ENCODE results near the gene RBFA.

DNA sequence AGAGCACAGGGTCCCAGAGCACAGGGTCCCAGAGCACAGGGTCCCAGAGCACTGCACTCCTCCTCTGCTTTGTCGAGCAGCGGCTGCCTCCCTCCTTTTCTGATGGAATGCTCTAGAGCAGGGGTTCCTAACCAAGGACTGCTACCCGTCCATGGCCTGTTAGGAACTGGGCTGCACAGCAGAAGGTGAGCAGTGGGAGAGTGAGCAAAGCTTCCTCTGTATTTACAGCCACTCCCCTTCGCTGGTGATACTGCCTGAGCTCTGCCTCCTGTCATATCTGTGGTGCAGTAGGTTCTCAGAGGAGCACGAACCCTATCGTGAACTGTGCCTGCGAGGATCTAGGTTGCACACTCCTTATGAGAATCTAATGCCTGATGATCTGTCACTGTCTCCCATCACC is 41.7 kb downstream of the RBFA start:
- no peak for TF ChIP-seq EZH2 (IDR thresholded peaks at IDR 0.05; ENCODE audit: low read depth, unreplicated experiment)
- TF ChIP-seq, protein P1, sequence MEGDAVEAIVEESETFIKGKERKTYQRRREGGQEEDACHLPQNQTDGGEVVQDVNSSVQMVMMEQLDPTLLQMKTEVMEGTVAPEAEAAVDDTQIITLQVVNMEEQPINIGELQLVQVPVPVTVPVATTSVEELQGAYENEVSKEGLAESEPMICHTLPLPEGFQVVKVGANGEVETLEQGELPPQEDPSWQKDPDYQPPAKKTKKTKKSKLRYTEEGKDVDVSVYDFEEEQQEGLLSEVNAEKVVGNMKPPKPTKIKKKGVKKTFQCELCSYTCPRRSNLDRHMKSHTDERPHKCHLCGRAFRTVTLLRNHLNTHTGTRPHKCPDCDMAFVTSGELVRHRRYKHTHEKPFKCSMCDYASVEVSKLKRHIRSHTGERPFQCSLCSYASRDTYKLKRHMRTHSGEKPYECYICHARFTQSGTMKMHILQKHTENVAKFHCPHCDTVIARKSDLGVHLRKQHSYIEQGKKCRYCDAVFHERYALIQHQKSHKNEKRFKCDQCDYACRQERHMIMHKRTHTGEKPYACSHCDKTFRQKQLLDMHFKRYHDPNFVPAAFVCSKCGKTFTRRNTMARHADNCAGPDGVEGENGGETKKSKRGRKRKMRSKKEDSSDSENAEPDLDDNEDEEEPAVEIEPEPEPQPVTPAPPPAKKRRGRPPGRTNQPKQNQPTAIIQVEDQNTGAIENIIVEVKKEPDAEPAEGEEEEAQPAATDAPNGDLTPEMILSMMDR (conservative IDR thresholded peaks at IDR 0.05; ENCODE audit: low read depth in 2 of 2), result no peak
- TF ChIP-seq POLR2AphosphoS5 (IDR thresholded peaks at IDR 0.05; ENCODE audit: low read depth), result no peak
- TF ChIP-seq, protein P2, sequence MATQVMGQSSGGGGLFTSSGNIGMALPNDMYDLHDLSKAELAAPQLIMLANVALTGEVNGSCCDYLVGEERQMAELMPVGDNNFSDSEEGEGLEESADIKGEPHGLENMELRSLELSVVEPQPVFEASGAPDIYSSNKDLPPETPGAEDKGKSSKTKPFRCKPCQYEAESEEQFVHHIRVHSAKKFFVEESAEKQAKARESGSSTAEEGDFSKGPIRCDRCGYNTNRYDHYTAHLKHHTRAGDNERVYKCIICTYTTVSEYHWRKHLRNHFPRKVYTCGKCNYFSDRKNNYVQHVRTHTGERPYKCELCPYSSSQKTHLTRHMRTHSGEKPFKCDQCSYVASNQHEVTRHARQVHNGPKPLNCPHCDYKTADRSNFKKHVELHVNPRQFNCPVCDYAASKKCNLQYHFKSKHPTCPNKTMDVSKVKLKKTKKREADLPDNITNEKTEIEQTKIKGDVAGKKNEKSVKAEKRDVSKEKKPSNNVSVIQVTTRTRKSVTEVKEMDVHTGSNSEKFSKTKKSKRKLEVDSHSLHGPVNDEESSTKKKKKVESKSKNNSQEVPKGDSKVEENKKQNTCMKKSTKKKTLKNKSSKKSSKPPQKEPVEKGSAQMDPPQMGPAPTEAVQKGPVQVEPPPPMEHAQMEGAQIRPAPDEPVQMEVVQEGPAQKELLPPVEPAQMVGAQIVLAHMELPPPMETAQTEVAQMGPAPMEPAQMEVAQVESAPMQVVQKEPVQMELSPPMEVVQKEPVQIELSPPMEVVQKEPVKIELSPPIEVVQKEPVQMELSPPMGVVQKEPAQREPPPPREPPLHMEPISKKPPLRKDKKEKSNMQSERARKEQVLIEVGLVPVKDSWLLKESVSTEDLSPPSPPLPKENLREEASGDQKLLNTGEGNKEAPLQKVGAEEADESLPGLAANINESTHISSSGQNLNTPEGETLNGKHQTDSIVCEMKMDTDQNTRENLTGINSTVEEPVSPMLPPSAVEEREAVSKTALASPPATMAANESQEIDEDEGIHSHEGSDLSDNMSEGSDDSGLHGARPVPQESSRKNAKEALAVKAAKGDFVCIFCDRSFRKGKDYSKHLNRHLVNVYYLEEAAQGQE (IDR thresholded peaks at IDR 0.05; ENCODE audit: unreplicated experiment), result no peak
- TF ChIP-seq CREB1 (CRISPR knock-in tag; IDR thresholded peaks at IDR 0.05; ENCODE audit: low read depth), result no peak
- TF ChIP-seq, protein P3, sequence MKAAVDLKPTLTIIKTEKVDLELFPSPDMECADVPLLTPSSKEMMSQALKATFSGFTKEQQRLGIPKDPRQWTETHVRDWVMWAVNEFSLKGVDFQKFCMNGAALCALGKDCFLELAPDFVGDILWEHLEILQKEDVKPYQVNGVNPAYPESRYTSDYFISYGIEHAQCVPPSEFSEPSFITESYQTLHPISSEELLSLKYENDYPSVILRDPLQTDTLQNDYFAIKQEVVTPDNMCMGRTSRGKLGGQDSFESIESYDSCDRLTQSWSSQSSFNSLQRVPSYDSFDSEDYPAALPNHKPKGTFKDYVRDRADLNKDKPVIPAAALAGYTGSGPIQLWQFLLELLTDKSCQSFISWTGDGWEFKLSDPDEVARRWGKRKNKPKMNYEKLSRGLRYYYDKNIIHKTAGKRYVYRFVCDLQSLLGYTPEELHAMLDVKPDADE (IDR thresholded peaks at IDR 0.05), result no peak
- no peak for TF ChIP-seq JUNB (IDR thresholded peaks at IDR 0.05; ENCODE audit: unreplicated experiment)
- TF ChIP-seq EZH2phosphoT487 (IDR thresholded peaks at IDR 0.05; ENCODE audit: unreplicated experiment), result no peak
- no peak for TF ChIP-seq NANOG (IDR thresholded peaks at IDR 0.05; ENCODE audit: borderline replicate concordance)
- TF ChIP-seq STAT1 (IDR thresholded peaks at IDR 0.05; ENCODE audit: unreplicated experiment), result no peak
- TF ChIP-seq ZNF114 (CRISPR knock-in tag; IDR thresholded peaks at IDR 0.05), result no peak
